ENCODE data around the gene ABCB10. TPM values are rescaled to one million over a fixed set of nuclear protein-coding genes. Genes with fewer than 3 reads are reported as not detected.

Gene ABCB10
- polyA plus RNA-seq, 2 of the 4 experiments (the other 2 are of a cell fraction): 13.9 to 16.3 TPM

- TF ChIP-seq TFCP2L1 (CRISPR knock-in tag; IDR thresholded peaks at IDR 0.05) (no peak), ELK1 (IDR thresholded peaks at IDR 0.05; ENCODE audit: low read depth, low read length) (no peak)
- FAIRE-seq (no peak), DNase-seq (ENCODE audit: low read depth in 1 of 2, low spot score in 1 of 2) (no peak), ATAC-seq (no peak)
- no peaks in the 10 kb centered on the region for H3K4me1 ChIP-seq
- no peak overlapping the region for H3K4me3 ChIP-seq
- WGBS (ENCODE audit: missing lambda C conversion rate): 90% methylated on average over 1 of the region's 1 CpG
- H3K4me2 ChIP-seq: no peak overlapping the region
- ChIA-PET CTCF (interaction anchor here (0.6 to 1.1 kb wide), 3 partner anchors 10 to 823 kb away, joined by 3 to 4 read pairs (median 4); no protein-coding TSS in a partner anchor), POLR2A (no interaction called here)
- H3K27ac ChIP-seq: no peak overlapping the region
- no peaks in the 10 kb centered on the region for H3K9me3 ChIP-seq
Observed at GRCh38 chr1:229487181-229487580, 71.3 kb downstream of the ABCB10 start.

- WGBS (ENCODE audit: missing lambda C conversion rate): 90% methylated on average over 1 of the region's 1 CpG
- Histone ChIP-seq H3K4me2 (no peak overlapping the region), H3K4me1 (no peaks in the 10 kb centered on the region), H3K27ac (no peak overlapping the region), H3K9me3 (no peaks in the 10 kb centered on the region), H3K4me3 (no peak overlapping the region)
- no peak for DNase-seq (ENCODE audit: low read depth in 1 of 2, low spot score in 1 of 2)
- CTCF ChIA-PET: interaction anchor here (1.3 to 5.9 kb wide), 2 partner anchors 227 to 821 kb away, joined by 3 to 115 read pairs; no protein-coding TSS in a partner anchor
- TF ChIP-seq MYC (IDR thresholded peaks at IDR 0.05; ENCODE audit: borderline replicate concordance, low read length): no peak
- TF ChIP-seq MAZ (IDR thresholded peaks at IDR 0.05; ENCODE audit: borderline replicate concordance, low read depth, low read length): no peak
- no peak for TF ChIP-seq POLR2A (IDR thresholded peaks at IDR 0.05; ENCODE audit: low read length)
- no peak for TF ChIP-seq JUNB (IDR thresholded peaks at IDR 0.05)
- TF ChIP-seq ZNF302 (CRISPR knock-in tag; IDR thresholded peaks at IDR 0.05): no peak
- no peak for TF ChIP-seq RAD21 (conservative IDR thresholded peaks at IDR 0.05 in 1 of 2, IDR thresholded peaks at IDR 0.05 in 1 of 2)
- no peak for TF ChIP-seq RARB (CRISPR knock-in tag; IDR thresholded peaks at IDR 0.05)
- TF ChIP-seq FOSB (CRISPR knock-in tag; IDR thresholded peaks at IDR 0.05): no peak
- TF ChIP-seq HOXA7 (CRISPR knock-in tag; IDR thresholded peaks at IDR 0.05): no peak
- TF ChIP-seq PBX3 (IDR thresholded peaks at IDR 0.05): no peak
- TF ChIP-seq CEBPB (IDR thresholded peaks at IDR 0.05): no peak
- no peak for TF ChIP-seq SMC3 (IDR thresholded peaks at IDR 0.05)
- POLR2A ChIA-PET: no interaction called here
- no peak for ATAC-seq
- FAIRE-seq: no peak
Observed at GRCh38 chr1:229485318-229485717, 73.2 kb downstream of the ABCB10 start.

- H3K27ac ChIP-seq: no peak overlapping the region
Observed at GRCh38 chr1:229482511-229482910, 76.0 kb downstream of the ABCB10 start.

More at GRCh38 chr1:229482511-229482910, 76.0 kb downstream of the ABCB10 start:
- no peak for FAIRE-seq
- no peaks in the 10 kb centered on the region for H3K4me1 ChIP-seq
- no peak overlapping the region for H3K4me2 ChIP-seq
- 93% methylated on average over 5 of the region's 5 CpGs for WGBS (ENCODE audit: missing lambda C conversion rate)
- CTCF ChIA-PET: interaction anchor here (0.7 to 5.9 kb wide), 39 partner anchors 8 to 832 kb away, joined by 3 to 115 read pairs (median 5); partner anchors contain the start of genes NUP133 and RAB4A
- H3K9me3 ChIP-seq: no peaks in the 10 kb centered on the region
- POLR2A ChIA-PET: interaction anchor here (1.4 to 1.5 kb wide), 2 partner anchors 25 to 224 kb away, joined by 8 read pairs; partner anchors contain the start of gene NUP133
- no peak overlapping the region for H3K4me3 ChIP-seq
- no peak for DNase-seq (ENCODE audit: low read depth in 1 of 2, low spot score in 1 of 2)
- TF ChIP-seq MAX (IDR thresholded peaks at IDR 0.05) (no peak), RNF2 (IDR thresholded peaks at IDR 0.05; ENCODE audit: borderline replicate concordance, low read depth) (no peak), RCOR1 (IDR thresholded peaks at IDR 0.05; ENCODE audit: low read depth, low read length) (no peak), JUN (IDR thresholded peaks at IDR 0.05) (no peak), RAD21 (conservative IDR thresholded peaks at IDR 0.05 in 1 of 2, IDR thresholded peaks at IDR 0.05 in 1 of 2) (no peak), KDM1A (IDR thresholded peaks at IDR 0.05; ENCODE audit: low read depth) (no peak), NFE2L2 (conservative IDR thresholded peaks at IDR 0.05; ENCODE audit: low read length) (no peak), ATOH8 (CRISPR knock-in tag; IDR thresholded peaks at IDR 0.05; ENCODE audit: low read depth) (no peak), CBX2 (IDR thresholded peaks at IDR 0.05; ENCODE audit: borderline replicate concordance, low read depth) (no peak), MYC (IDR thresholded peaks at IDR 0.05; ENCODE audit: borderline replicate concordance, low read length) (no peak)
- ATAC-seq: peak in 1 of 2 experiments; percentile 45; a peak in 3 of 6 replicates

Measured in A549 (cell line).